ENCODE results near the gene MSRB3. TPM values are rescaled to one million over a fixed set of nuclear protein-coding genes. Genes with fewer than 3 reads are reported as not detected.

MSRB3 gene
- total and polyA plus RNA-seq, 2 of the 8 experiments (the other 6 are each of a cell fraction or from before 2014, with no cell fraction given), result 0.32 to 1.2 TPM

- Histone ChIP-seq H4K8ac (ENCODE audit: extremely low read depth, insufficient read depth, low read length) (no peak overlapping the region), H3K4me3 (ENCODE audit: extremely low read depth in 1 of 4, insufficient read depth in 2 of 4, low read depth in 3 of 4, low read length in 4 of 4) (no peak overlapping the region), H3K4me2 (ENCODE audit: insufficient read depth in 1 of 2, low read depth in 2 of 2, low read length in 2 of 2) (no peak overlapping the region), H3K9ac (replicated peaks in 1 of 4; ENCODE audit: extremely low read depth in 1 of 4, low read depth in 3 of 4, low read length in 3 of 4) (no peak overlapping the region), H3K23me2 (ENCODE audit: low read depth, low read length) (no peaks in the 10 kb centered on the region), H3K36me3 (ENCODE audit: control insufficient read depth in 2 of 4, insufficient read depth in 4 of 4, low read length in 3 of 4) (no peaks in the 10 kb centered on the region), H2BK120ac (replicated peaks; ENCODE audit: low read depth, low read length) (no peak overlapping the region), H3K23ac (ENCODE audit: insufficient read length) (peak overlapping the region; percentile 21), H3K79me2 (ENCODE audit: control insufficient read depth in 1 of 2, insufficient read depth in 2 of 2, low read length in 2 of 2) (no peaks in the 10 kb centered on the region), H2AK5ac (ENCODE audit: low read depth, low read length) (no peak overlapping the region), H3K14ac (ENCODE audit: insufficient read length) (no peak overlapping the region), H3K18ac (ENCODE audit: extremely low read depth, low read length) (no peak overlapping the region), H3K56ac (replicated peaks; ENCODE audit: insufficient read length, low read depth, low read length) (no peak overlapping the region), H4K91ac (replicated peaks; ENCODE audit: insufficient read length, low read length) (no peak overlapping the region), H2BK20ac (ENCODE audit: low read length) (no peak overlapping the region), H3K4me1 (replicated peaks in 1 of 4; ENCODE audit: control insufficient read depth in 3 of 4, insufficient read depth in 4 of 4, low read length in 3 of 4) (peaks cover 0 to 3% (median 2%) of the 10 kb centered on the region in 4 experiments; a peak in 1 of 7 replicates), H3K4ac (replicated peaks; ENCODE audit: insufficient read length, low read depth, low read length) (no peak overlapping the region), H3K9me3 (ENCODE audit: insufficient read depth in 2 of 2, low read depth in 1 of 2, low read length in 1 of 2) (no peaks in the 10 kb centered on the region), H3K79me1 (ENCODE audit: low read depth, low read length) (no peaks in the 10 kb centered on the region), H3K27ac (ENCODE audit: low read depth, low read length) (no peak overlapping the region), H2AFZ (ENCODE audit: low read length) (0 out of 2 replicates have a peak overlapping the region, but pooled peaks have one; percentile 17), H4K20me1 (replicated peaks in 1 of 2; ENCODE audit: control insufficient read depth in 1 of 2, insufficient read depth in 2 of 2, low read length in 2 of 2) (no peaks in the 10 kb centered on the region), H3K27me3 (replicated peaks in 1 of 4; ENCODE audit: control insufficient read depth in 3 of 4, extremely low read depth in 1 of 4, insufficient read depth in 3 of 4, low read length in 3 of 4) (no peaks in the 10 kb centered on the region), H2BK15ac (ENCODE audit: low read length) (no peak overlapping the region), H2BK5ac (ENCODE audit: low read depth, low read length) (no peak overlapping the region), H2BK12ac (ENCODE audit: low read depth, low read length) (no peak overlapping the region), H4K5ac (ENCODE audit: insufficient read length, low read depth, low read length) (no peak overlapping the region)
- no peak for DNase-seq (ENCODE audit: low read depth in 1 of 2, low spot score in 2 of 2)
- FAIRE-seq, result no peak
- POLR2A ChIA-PET (ENCODE audit: partially characterized antibody), result no interaction called here
- CTCF ChIA-PET (ENCODE audit: partially characterized antibody), result no interaction called here
- TF ChIP-seq BRCA1 (IDR thresholded peaks at IDR 0.05; ENCODE audit: low read depth, low read length) (no peak), FOSL1 (IDR thresholded peaks at IDR 0.05; ENCODE audit: insufficient read depth, low read depth, low read length) (no peak), CTCF (IDR thresholded peaks at IDR 0.05; ENCODE audit: control extremely low read depth in 1 of 3, insufficient read depth in 1 of 3, low read depth in 1 of 3, low read length in 3 of 3) (no peak), TCF12 (IDR thresholded peaks at IDR 0.05; ENCODE audit: low read depth, low read length) (no peak), TAF7 (optimal IDR thresholded peaks at IDR 0.05; ENCODE audit: borderline replicate concordance, low read depth, low read length) (no peak), E2F6 (IDR thresholded peaks at IDR 0.05) (no peak), HDAC6 (IDR thresholded peaks at IDR 0.05; ENCODE audit: low read depth, low read length) (no peak), TAF1 (IDR thresholded peaks at IDR 0.05; ENCODE audit: low read depth, low read length) (no peak), EGR1 (IDR thresholded peaks at IDR 0.05; ENCODE audit: borderline replicate concordance, low read depth, low read length) (no peak), MAFK (IDR thresholded peaks at IDR 0.05; ENCODE audit: low read depth, low read length) (no peak), POLR2AphosphoS5 (IDR thresholded peaks at IDR 0.05; ENCODE audit: low read depth, low read length) (no peak), KDM5A (IDR thresholded peaks at IDR 0.05; ENCODE audit: low read length) (no peak), MAX (IDR thresholded peaks at IDR 0.05) (no peak)
Measured at GRCh38 chr12:65367396-65367795, 88.9 kb downstream of the MSRB3 start.
